HG02763 (cell line): ENCODE data around the gene SGCD.

Source experiments
- ATAC-seq: cut with Tn5 transposase; IDR thresholded peaks from one replicate; pipeline ENCODE4 v1.9.1; 2021; ENCODE audit warnings: mild to moderate bottlenecking, moderate library complexity; ENCODE audit not compliant: unreplicated experiment

The SGCD gene

GRCh38 chr5:156400231-156400986 lies 73.4 kb downstream of the SGCD start:
- ATAC-seq = no peak

- ATAC-seq = no peak
Measured at GRCh38 chr5:156401804-156402203, 74.8 kb downstream of the SGCD start.

- ATAC-seq = peak; percentile 97
Measured at GRCh38 chr5:156402387-156402921, 75.5 kb downstream of the SGCD start.

GRCh38 chr5:156405988-156406387 lies 79.0 kb downstream of the SGCD start:
- ATAC-seq = no peak

GRCh38 chr5:156407251-156407650 lies 80.3 kb downstream of the SGCD start:
- no peak for ATAC-seq

- no peak for ATAC-seq
Measured at GRCh38 chr5:156409834-156410233, 82.9 kb downstream of the SGCD start.

GRCh38 chr5:156411185-156411613 lies 84.2 kb downstream of the SGCD start:
- no peak for ATAC-seq

GRCh38 chr5:156411957-156412356 lies 85.0 kb downstream of the SGCD start:
- ATAC-seq = no peak

- no peak for ATAC-seq
Measured at GRCh38 chr5:156414391-156414790, 87.4 kb downstream of the SGCD start.

- no peak for ATAC-seq
Measured at GRCh38 chr5:156419661-156420060, 92.7 kb downstream of the SGCD start.

GRCh38 chr5:156420665-156421064 lies 93.7 kb downstream of the SGCD start:
- ATAC-seq = no peak

GRCh38 chr5:156421798-156422197 lies 94.8 kb downstream of the SGCD start:
- ATAC-seq = no peak

GRCh38 chr5:156423597-156423996 lies 96.6 kb downstream of the SGCD start:
- ATAC-seq = no peak

GRCh38 chr5:156427315-156427714 lies 100.4 kb downstream of the SGCD start:
- ATAC-seq = no peak

- ATAC-seq = no peak
Measured at GRCh38 chr5:156431956-156432829, 105.2 kb downstream of the SGCD start.

GRCh38 chr5:156432830-156433105 lies 105.8 kb downstream of the SGCD start:
- ATAC-seq = no peak

GRCh38 chr5:156434471-156434870 lies 107.5 kb downstream of the SGCD start:
- no peak for ATAC-seq

- no peak for ATAC-seq
Measured at GRCh38 chr5:156435101-156435500, 108.1 kb downstream of the SGCD start.

GRCh38 chr5:156438076-156438475 lies 111.1 kb downstream of the SGCD start:
- no peak for ATAC-seq

GRCh38 chr5:156444753-156445291 lies 117.9 kb downstream of the SGCD start:
- ATAC-seq = no peak

GRCh38 chr5:156446526-156446925 lies 119.6 kb downstream of the SGCD start:
- ATAC-seq = no peak

GRCh38 chr5:156450778-156451177 lies 123.8 kb downstream of the SGCD start:
- ATAC-seq = no peak
